HG03064 (cell line): ENCODE measurements around the gene TTC24.

Experiments used
- ATAC-seq: cut with Tn5 transposase; IDR thresholded peaks from one replicate; pipeline ENCODE4 v1.9.1; 2021; ENCODE audit warnings: low read depth; ENCODE audit not compliant: unreplicated experiment

Gene TTC24

DNA sequence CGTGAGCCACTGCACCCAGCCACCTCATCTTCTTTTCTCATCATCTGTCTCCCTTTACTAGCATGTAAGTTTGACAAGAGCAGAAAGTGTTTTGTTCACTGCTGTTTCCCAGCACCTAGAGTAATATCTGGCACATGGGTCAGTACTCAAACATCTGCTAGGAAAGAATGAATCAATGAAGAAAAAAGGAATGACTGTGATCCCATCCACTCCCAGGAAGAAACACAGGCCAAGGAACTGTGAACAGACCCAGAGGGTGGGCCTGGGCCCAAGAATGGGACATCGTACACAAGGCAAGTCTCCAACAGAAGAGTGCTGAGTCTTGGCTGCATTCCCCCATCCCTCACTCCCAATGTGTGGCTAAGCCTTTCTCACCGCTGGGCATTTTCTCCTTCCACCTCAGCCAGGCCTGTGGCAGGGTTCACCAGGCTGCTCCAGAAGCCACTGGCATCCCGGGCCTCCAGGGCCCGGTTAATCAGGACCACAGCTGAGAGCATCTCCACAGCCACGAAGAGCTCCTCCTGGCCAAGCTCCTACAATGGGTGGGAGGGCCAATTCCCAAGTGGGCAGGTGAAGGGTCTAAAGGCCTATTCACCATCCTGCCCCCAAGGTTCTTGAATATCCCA is 25.6 kb upstream of the TTC24 start:
- no peak for ATAC-seq

DNA sequence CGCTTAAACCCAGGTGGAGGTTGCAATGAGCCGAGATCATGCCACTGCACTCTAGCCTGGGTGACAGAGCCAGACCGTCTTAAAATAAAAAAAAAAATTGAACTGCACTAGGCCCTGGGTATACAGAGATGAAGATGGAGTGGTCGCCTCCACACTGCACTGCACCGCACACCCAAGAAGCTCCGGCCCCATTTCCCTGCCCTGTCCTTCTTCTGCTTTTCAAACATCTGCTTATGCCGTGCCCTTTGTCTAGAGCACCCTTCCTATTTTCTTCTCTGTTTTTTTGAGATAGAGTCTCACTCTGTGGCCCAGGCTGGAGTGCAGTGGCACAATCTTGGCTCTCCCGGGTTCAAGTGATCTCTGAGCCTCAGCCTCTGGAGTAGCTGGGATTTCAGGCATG is 24.6 kb upstream of the TTC24 start:
- no peak for ATAC-seq

- no peak for ATAC-seq
These were observed 23.8 kb upstream of the TTC24 start for GRCh38 chr1:156555715-156556114.

- ATAC-seq, result no peak
These were observed 23.2 kb upstream of the TTC24 start for GRCh38 chr1:156556354-156556753.

GRCh38 chr1:156559086-156559796 is 20.3 kb upstream of the TTC24 start:
- no peak for ATAC-seq

DNA sequence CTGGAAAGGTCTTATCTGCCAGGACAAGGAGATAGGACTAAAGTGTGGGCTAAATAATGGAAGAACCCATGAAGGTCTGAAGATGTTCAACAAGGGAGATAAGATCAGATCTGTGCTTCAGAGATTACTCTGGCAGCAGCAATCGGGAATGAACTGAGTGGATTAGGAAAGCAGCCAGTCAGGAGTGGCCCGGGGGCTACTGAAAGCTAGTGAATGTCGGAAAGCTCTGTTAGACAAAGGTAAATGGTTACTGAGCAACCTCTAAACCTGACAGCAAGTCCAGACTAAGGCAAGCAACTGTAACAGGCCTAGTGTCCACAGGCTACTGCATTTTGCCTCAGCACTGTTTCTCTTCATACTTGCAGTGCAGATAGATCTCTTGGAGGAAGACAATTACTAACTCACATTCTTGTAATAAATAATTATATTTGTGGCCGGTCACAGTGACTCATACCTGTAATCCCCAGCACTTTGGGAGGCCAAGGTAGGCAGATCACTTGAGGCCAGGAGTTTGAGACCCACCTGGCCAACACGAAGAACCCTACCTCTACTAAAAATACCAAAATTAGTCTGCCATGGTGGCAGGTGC is 19.6 kb upstream of the TTC24 start:
- no peak for ATAC-seq

DNA sequence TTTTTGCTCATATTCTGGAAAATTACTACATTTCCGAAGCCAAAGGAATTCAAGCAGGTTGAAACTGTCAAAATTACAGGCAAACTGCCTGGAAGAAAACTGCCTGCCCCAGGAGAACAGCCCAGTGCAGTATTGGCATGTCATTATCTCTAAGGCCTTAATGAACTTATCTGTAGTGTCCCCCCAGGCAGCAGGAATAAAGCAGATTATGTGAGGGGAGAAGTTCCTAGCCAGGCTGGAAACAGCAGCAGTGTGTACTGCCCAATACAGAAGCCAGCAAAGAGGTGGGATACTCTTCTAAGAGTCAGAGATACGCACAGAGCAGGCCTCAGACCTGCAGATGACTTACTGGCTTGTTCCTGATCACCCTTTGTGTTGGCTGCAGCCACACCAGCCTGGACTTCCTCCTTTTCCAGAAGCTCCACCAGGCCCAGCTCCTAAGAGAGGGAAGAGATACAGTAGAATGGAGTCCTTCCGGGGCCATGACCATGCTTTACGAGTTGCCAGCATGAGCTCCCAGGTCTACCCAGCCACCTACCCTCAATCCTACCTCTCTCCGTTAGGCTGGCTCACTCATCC is 18.8 kb upstream of the TTC24 start:
- ATAC-seq, result no peak

- ATAC-seq, result no peak
These were observed 14.0 kb upstream of the TTC24 start for GRCh38 chr1:156565519-156565918.

GRCh38 chr1:156566436-156566835 is 13.1 kb upstream of the TTC24 start:
- ATAC-seq, result no peak

DNA sequence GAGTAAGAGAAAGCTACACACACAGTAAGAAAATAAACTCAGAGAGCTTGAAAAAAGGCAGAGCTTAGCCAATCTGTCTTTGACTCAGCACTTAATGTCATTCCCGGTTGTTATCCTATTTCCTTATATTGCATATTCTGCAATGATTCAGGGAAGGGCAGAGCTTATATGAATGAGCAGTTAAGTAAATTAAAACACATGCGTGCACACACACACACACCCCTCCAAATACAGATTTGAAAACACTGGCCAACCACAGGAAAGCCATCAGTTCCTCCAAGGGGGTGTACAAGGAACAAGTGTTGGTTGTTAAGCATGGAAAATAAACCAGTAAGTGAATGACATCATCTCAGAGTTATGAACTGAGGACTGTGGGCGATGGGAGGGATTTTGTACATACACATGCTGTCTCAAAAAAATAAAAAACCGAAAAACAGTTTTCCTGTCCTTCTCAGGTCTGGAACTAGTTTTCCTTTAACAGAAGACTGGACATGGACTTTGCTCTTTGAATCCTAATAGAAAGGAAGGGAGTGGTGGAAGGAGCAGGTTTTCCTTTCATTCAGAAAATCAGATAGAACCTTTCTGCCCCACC is 8.2 kb upstream of the TTC24 start:
- no peak for ATAC-seq

- peak; percentile 87 for ATAC-seq
These were observed 7.4 kb upstream of the TTC24 start, which contains the start of gene IQGAP3 for GRCh38 chr1:156571919-156572662. Gene IQGAP3 (minus strand): TSS chr1:156572565. CDS start chr1:156572529, 36 bp downstream.

GRCh38 chr1:156572663-156573018 is 6.9 kb upstream of the TTC24 start:
- ATAC-seq, result no peak

- ATAC-seq, result no peak
These were observed 5.4 kb upstream of the TTC24 start for GRCh38 chr1:156574039-156574633.

- ATAC-seq, result no peak
These were observed 2.0 kb upstream of the TTC24 start for GRCh38 chr1:156577550-156577949.

DNA sequence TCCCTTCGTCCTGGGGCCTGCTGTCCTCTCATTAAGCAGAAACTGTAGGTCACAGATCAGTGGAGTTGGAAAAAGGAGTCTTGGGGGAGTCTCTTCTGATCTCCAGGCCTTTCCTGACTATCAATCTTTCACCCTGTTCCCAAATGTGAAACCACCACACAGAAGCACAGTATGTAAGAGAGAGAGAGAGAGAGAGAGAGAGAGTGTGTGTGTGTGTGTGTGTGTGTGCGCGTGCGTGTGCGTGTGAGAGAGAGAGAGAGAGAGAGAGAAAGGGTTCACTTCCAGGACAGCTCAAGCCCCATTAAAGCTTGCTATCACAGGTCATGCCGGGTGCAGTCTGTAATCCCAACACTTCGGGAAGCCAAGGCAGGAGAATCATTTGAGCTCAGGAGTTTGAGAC is 1.5 kb upstream of the TTC24 start:
- ATAC-seq, result no peak

- ATAC-seq, result no peak
These were observed 2.3 kb downstream of the TTC24 start for GRCh38 chr1:156581661-156582387.

- no peak for ATAC-seq
These were observed 3.0 kb downstream of the TTC24 start for GRCh38 chr1:156582388-156583017.

GRCh38 chr1:156583821-156584622 is 4.5 kb downstream of the TTC24 start:
- ATAC-seq, result no peak
